ENCODE data around the gene DNAH10. TPM values are rescaled to one million over a fixed set of nuclear protein-coding genes. Genes with fewer than 3 reads are reported as not detected.

Gene DNAH10
- total and polyA plus RNA-seq, 10 of the 15 experiments (the other 5 are each of a cell fraction or from before 2014, with no cell fraction given): 0.01 to 0.32 (median 0.06) TPM

DNA sequence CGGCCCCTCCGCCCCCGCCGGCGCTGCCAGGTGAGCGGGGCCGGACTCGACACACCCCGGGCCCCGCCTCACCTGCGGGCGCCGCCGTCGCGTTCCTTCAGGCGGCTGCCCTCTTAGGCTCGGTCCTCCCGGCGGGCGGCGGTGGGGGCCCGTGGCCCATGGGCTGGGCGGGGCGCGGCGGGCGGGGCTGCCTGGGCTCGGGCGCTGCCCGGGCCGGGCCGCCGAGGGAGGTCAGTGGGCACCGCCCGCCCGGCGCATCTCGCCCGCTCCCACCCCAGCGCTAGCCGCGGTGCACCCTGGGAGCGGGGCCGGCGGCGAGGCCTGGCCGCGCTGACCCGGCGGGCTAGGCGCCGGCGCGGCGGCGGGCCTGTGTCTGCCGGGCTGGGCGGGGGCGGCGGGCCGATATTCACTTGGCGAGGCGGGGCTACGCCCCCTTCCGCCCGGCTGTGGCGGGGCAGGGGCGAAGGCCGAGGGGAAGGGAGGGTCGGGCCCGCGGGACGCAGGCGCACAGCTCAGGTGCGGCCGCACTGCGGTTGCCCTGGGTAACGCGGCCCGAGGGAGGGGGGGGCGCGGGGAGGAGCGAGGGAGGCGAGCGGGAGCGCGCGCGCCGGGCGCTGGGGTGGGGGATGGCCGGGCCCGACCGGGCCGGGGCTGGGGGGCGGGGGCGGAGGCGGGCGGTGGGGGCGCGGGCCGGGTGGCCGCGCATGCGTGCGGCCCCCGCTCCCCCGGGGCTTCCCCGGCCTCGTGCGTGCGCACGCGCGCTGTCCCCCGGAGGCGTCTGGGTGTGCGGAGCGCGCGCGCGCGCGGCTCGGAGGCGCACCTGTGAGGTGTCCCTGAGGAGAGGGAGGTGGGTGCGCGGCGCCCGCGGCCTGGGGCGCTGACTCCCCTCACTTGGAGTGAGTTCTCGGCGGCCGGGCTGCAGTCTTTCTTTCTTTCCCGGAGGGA, 210.6 kb downstream of the DNAH10 start, which contains the start of the genes CCDC92 and ZNF664 (continued):
- TF ChIP-seq, protein P1, sequence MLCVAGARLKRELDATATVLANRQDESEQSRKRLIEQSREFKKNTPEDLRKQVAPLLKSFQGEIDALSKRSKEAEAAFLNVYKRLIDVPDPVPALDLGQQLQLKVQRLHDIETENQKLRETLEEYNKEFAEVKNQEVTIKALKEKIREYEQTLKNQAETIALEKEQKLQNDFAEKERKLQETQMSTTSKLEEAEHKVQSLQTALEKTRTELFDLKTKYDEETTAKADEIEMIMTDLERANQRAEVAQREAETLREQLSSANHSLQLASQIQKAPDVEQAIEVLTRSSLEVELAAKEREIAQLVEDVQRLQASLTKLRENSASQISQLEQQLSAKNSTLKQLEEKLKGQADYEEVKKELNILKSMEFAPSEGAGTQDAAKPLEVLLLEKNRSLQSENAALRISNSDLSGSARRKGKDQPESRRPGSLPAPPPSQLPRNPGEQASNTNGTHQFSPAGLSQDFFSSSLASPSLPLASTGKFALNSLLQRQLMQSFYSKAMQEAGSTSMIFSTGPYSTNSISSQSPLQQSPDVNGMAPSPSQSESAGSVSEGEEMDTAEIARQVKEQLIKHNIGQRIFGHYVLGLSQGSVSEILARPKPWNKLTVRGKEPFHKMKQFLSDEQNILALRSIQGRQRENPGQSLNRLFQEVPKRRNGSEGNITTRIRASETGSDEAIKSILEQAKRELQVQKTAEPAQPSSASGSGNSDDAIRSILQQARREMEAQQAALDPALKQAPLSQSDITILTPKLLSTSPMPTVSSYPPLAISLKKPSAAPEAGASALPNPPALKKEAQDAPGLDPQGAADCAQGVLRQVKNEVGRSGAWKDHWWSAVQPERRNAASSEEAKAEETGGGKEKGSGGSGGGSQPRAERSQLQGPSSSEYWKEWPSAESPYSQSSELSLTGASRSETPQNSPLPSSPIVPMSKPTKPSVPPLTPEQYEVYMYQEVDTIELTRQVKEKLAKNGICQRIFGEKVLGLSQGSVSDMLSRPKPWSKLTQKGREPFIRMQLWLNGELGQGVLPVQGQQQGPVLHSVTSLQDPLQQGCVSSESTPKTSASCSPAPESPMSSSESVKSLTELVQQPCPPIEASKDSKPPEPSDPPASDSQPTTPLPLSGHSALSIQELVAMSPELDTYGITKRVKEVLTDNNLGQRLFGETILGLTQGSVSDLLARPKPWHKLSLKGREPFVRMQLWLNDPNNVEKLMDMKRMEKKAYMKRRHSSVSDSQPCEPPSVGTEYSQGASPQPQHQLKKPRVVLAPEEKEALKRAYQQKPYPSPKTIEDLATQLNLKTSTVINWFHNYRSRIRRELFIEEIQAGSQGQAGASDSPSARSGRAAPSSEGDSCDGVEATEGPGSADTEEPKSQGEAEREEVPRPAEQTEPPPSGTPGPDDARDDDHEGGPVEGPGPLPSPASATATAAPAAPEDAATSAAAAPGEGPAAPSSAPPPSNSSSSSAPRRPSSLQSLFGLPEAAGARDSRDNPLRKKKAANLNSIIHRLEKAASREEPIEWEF (IDR thresholded peaks at IDR 0.05; ENCODE audit: insufficient replicate concordance, low read depth, low read length): no peak
- TF ChIP-seq STAT3 (IDR thresholded peaks at IDR 0.05; ENCODE audit: low read depth, low read length) (no peak), ATF7 (IDR thresholded peaks at IDR 0.05; ENCODE audit: low read depth) (no peak), SMAD1 (IDR thresholded peaks at IDR 0.05; ENCODE audit: low read depth, partially characterized antibody) (no peak), RUNX3 (IDR thresholded peaks at IDR 0.05; ENCODE audit: low read length) (no peak), USF1 (IDR thresholded peaks at IDR 0.05; ENCODE audit: borderline replicate concordance, extremely low read length, insufficient read depth, low read depth, low read length) (no peak), STAT1 (conservative IDR thresholded peaks at IDR 0.05) (no peak), DPF2 (IDR thresholded peaks at IDR 0.05) (0 out of 2 replicates have a peak, but pooled peaks have one; percentile 18), RCOR1 (conservative IDR thresholded peaks at IDR 0.05; ENCODE audit: low read depth, low read length) (no peak), SIN3A (IDR thresholded peaks at IDR 0.05; ENCODE audit: low read depth, low read length) (peak; percentile 32; the same call in 1 of the 2 replicates), RB1 (IDR thresholded peaks at IDR 0.05; ENCODE audit: borderline replicate concordance) (peak; percentile 28; the same call in 1 of the 2 replicates), RAD21 (IDR thresholded peaks at IDR 0.05; ENCODE audit: insufficient read depth, low read depth, low read length) (no peak), IKZF1 (conservative IDR thresholded peaks at IDR 0.05) (peak; percentile 84)
- TF ChIP-seq, protein P2, sequence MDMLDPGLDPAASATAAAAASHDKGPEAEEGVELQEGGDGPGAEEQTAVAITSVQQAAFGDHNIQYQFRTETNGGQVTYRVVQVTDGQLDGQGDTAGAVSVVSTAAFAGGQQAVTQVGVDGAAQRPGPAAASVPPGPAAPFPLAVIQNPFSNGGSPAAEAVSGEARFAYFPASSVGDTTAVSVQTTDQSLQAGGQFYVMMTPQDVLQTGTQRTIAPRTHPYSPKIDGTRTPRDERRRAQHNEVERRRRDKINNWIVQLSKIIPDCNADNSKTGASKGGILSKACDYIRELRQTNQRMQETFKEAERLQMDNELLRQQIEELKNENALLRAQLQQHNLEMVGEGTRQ (IDR thresholded peaks at IDR 0.05; ENCODE audit: borderline replicate concordance, low read depth, low read length): no peak
- TF ChIP-seq, protein P3, sequence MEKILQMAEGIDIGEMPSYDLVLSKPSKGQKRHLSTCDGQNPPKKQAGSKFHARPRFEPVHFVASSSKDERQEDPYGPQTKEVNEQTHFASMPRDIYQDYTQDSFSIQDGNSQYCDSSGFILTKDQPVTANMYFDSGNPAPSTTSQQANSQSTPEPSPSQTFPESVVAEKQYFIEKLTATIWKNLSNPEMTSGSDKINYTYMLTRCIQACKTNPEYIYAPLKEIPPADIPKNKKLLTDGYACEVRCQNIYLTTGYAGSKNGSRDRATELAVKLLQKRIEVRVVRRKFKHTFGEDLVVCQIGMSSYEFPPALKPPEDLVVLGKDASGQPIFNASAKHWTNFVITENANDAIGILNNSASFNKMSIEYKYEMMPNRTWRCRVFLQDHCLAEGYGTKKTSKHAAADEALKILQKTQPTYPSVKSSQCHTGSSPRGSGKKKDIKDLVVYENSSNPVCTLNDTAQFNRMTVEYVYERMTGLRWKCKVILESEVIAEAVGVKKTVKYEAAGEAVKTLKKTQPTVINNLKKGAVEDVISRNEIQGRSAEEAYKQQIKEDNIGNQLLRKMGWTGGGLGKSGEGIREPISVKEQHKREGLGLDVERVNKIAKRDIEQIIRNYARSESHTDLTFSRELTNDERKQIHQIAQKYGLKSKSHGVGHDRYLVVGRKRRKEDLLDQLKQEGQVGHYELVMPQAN (conservative IDR thresholded peaks at IDR 0.05): peak; percentile 69
- TF ChIP-seq, protein P4, sequence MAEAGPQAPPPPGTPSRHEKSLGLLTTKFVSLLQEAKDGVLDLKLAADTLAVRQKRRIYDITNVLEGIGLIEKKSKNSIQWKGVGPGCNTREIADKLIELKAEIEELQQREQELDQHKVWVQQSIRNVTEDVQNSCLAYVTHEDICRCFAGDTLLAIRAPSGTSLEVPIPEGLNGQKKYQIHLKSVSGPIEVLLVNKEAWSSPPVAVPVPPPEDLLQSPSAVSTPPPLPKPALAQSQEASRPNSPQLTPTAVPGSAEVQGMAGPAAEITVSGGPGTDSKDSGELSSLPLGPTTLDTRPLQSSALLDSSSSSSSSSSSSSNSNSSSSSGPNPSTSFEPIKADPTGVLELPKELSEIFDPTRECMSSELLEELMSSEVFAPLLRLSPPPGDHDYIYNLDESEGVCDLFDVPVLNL (IDR thresholded peaks at IDR 0.05; ENCODE audit: low read depth, low read length): no peak
- TF ChIP-seq, protein P5, sequence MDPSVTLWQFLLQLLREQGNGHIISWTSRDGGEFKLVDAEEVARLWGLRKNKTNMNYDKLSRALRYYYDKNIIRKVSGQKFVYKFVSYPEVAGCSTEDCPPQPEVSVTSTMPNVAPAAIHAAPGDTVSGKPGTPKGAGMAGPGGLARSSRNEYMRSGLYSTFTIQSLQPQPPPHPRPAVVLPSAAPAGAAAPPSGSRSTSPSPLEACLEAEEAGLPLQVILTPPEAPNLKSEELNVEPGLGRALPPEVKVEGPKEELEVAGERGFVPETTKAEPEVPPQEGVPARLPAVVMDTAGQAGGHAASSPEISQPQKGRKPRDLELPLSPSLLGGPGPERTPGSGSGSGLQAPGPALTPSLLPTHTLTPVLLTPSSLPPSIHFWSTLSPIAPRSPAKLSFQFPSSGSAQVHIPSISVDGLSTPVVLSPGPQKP (IDR thresholded peaks at IDR 0.05; ENCODE audit: low read depth, low read length): no peak
